Vagina (tissue), 2 donors: Measurements from ENCODE around the gene CHRM4.

Experiments
- CTCF ChIP-seq, 3 experiments: fragments of 450-650 bp in 2 of 3; fragments of 200-600 bp in 1 of 3; sonication (generic) in 1 of 3; IDR thresholded peaks; one replicate each; pipeline ENCODE4 v1.5.1; 2017 to 2019; ENCODE audit warnings: antibody characterized with exemption in 3 of 3, mild to moderate bottlenecking in 2 of 3, moderate library complexity in 2 of 3
- POLR2A ChIP-seq, 2 donors: fragments of 450-650 bp; IDR thresholded peaks; one replicate each; pipeline ENCODE4 v1.6.1; 2017; ENCODE audit warnings: antibody characterized with exemption in 2 of 2, mild to moderate bottlenecking in 2 of 2, moderate library complexity in 2 of 2
- POLR2AphosphoS5 ChIP-seq, 2 donors: sonication (generic); formaldehyde crosslinking; IDR thresholded peaks; one replicate each; pipeline ENCODE4 v1.9.0; 2017; ENCODE audit warnings: antibody characterized with exemption in 2 of 2, mild to moderate bottlenecking in 2 of 2, low read depth in 1 of 2; ENCODE audit not compliant: insufficient read depth in 1 of 2

- TF ChIP-seq POLR2AphosphoS5 (IDR thresholded peaks at IDR 0.05; ENCODE audit: insufficient read depth in 1 of 2, low read depth in 1 of 2) (no peak), CTCF (IDR thresholded peaks at IDR 0.05) (no peak), POLR2A (IDR thresholded peaks at IDR 0.05) (no peak)
Measured at GRCh38 chr11:46360878-46361277, 30.7 kb downstream of the CHRM4 start.
